Medulla oblongata (tissue), 1 donor: ENCODE data around the gene TMEM190.

Experiments used
- DNase-seq: peaks from one replicate; pipeline ENCODE4 v3.0.0-alpha.2; 2015; ENCODE audit errors: extremely low spot score

TMEM190 gene

DNA sequence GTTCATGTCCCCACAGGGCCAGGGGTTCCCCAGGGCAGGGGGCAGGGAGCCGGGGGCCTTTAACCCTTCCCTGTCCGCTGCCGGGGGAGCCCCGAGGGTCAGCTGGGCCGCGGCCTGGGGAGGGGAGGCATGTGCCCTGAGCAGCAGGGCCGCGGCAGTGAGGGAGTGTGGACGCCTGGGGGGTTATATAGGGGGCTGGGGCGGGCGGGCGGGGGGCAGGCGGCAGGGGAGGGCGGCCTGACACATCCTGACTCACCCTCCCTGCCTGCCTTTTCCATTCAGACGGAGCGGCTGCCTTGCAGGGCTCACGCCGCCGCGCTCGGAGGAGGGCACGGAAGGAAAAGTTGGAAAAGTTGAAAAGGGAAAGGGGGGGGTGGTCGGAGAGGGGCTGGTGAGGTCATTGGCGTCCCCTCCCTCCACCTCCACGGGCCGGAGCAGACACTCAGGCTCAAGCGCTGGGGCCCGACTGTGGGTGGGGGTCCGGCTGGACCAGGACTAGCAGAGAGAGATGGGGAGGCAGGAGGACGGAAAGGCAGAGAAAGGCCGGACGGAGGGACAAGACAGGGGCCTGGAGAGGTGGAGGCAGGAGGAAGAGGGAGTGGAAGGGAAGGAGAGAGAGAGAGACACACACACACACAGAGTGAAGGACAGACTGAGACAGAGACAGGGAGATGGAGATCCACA is 6.2 kb upstream of the TMEM190 start, which contains the start of gene IL11:
IL11 (minus strand) TSS at position 159 of the 684 bp plus-strand sequence; CDS start at position 6, 153 bp downstream.
- no peak for DNase-seq

DNA sequence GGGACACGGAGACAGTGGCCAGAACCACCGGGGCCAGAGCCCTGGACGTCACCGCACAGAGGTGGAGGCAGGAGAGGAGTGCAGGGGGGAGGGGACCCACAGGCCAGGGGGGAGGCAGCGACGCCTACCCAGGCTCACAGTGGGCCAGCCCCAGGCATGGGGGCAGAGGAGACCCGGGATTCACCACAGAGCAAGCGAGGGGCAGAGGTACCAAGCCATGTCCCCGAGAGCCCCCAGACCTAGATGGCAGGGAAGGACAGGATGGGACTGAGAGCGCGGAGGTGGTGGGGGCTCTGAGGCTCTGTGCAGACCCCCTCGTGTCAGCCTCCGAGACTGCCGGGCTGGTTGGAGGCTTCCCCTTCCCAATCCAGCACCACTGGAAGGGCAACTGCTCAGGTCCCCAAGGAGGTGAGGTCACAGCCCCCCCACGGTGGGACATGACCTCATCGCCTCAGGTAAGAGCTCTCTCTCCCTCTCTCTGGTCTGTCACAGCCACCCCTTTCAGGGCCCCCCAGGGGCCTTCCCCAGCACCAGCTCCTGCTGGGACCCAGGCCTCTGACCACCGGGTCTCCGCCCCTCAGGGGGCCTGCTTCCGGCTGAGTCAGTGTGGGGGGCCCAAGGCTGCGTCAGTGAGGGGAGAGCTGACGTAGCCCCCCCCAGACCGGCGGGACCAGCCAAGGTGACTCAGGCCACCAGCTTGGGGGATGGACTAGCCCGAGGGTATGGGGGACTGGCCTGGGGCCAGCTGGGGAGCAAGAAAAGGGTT is 4.1 kb upstream of the TMEM190 start:
- no peak for DNase-seq

DNA sequence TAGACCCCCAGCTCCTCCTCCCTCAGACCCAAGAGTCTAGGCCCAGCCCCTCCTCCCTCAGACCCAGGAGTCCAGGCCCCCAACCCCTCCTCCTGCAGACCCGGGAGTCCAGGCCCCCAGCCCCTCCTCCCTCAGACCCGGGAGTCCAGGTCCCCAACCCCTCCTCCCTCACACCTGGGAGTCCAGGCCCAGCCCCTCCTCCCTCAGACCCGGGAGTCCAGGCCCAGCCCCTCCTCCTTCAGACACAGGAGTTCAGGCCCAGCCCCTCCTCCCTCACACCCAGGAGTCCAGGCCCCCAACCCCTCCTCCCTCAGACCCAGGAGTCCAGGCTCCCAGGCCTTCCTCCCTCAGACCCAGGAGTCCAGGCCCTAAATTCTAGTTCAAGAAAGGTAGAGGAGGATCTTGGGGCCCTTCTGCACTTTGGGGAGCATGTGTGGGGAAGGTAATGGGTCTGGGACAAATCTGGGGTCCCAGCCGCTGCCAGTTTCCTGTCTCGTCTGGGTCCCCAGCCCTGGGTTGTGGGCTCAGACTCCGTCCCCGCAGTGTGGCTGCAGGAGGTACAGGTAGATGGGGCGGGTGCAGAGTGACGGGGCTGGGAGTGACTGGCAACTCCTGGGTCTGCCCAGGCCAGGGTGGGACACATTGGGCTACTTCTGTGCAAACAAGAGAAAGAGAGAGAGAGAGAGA is 3.2 kb upstream of the TMEM190 start:
- DNase-seq = no peak

DNA sequence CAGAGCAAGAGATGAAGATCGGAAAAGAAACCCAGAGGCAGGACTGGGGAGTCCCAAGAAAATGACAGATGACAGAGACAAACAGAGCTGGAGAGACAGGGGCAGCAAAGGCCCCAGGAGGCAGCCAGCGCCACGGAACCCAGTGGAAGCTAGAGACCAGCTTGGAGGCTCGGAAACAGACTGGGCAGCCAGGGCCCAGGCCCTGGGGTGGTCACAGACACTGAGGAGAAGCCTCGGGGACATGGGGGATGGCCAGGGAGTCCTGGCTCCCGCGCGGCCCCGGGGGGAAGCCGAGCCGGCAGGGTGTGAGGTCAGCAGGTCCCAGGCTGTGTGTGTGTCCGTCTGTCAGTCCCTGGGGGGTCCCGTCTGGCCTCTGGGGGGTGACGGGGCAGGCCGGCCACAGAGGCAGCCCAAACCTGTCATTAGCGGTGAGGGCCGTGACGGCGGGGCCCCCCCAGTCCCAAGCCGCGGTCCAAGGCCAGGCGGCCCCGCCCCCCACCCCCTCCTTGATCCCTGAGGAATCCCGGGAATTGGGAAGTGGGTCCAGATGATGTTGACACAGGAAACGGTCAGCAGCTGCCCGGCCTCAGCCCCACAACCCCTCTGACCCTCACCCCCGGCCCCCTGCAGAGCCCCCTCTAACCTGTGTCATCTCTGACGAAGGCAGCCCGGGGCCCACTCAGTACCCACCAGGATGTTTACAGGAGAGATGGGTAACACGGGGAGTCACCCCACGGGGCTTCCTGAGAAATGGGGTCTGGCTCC is 2.5 kb upstream of the TMEM190 start:
- no peak for DNase-seq

DNA sequence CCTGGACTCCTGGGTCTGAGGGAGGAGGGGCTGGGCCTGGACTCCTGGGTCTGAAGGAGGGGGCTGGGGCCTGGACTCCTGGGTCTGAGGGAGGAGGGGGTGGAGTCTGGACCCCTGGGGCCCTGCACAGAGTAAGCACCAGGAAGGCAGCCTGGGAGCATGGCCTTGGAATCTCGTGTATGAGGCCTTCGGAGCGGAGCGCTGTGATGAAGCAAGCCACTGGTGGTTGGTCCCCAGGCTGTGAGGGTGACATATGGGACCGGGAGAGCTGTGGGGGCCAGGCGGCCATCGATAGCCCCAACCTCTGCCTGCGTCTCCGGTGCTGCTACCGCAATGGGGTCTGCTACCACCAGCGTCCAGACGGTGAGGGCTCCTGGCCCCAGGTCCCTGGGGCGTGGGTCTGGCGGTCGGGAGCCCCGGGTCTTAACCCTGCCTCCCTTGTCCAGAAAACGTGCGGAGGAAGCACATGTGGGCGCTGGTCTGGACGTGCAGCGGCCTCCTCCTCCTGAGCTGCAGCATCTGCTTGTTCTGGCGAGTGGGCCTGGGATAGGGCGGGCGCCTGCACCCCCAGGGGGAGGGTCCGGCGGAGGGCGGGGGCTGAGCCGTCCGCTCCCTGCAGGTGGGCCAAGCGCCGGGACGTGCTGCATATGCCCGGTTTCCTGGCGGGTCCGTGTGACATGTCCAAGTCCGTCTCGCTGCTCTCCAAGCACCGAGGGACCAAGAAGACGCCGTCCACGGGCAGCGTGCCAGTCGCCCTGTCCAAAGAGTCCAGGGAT is 918 bp downstream of the TMEM190 start:
- no peak for DNase-seq

DNA sequence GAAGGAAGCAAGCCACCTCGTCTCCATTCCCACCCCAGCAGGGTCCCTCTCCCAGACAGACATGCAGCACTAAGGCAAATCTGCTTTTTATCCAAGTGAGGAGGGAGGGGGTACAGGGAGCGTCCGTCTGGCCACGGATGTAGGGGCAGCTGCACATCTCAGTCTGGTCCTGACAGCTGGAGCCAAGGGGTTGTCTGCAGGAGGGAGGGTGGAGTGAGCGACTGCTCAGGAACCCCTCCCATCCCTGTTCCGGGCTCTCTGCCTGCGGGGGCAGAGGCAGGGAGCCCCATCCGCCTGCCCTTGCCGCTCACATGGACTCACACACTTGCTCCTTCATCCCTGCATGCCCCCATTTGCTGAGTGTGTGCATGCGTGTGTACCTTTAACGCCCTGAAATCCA is 2.5 kb downstream of the TMEM190 start:
- DNase-seq = no peak

DNA sequence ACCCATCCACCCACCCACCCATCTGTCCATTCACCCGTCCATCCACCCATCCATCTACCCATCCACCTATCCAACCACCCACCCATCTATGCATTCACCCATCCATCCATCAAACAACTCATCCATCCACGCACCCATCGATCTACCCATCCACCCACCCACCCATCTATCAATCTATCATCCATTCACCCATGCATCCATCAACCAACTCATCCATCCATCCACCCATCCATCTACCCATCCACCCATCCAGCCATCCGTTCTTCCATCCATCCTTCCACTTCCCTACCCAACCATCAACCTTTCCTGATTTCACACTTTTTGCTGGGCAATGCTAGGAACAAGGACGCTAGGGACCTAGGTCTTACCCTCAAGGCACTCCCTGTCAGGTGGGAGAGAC is 5.4 kb downstream of the TMEM190 start:
- no peak for DNase-seq

DNA sequence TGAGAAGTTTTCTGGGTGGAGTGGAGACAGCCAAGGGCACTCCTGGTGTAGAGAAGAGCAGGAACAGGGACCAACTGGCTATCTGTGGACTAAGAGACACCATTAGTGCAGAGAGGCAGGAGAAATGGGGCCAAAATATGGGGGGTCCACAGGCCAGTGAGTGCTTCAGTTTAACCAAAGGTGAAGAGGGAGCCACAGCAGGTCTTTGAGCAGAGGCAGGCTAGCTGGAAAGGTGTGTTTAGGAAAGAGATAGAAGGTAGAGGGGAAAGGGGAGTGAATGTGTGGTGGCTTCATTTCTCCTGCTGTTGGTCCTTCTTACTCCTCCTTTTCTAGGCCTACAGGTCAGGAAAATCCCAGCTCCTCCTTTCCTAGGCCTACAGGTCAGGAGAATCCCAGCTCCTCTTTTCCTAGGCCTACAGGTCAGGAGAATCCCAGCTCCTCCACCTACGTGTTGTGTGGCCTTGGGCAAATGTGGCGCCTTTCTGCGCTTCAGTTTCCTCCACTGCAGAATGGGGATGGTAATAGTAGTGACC is 6.0 kb downstream of the TMEM190 start:
- DNase-seq = no peak

DNA sequence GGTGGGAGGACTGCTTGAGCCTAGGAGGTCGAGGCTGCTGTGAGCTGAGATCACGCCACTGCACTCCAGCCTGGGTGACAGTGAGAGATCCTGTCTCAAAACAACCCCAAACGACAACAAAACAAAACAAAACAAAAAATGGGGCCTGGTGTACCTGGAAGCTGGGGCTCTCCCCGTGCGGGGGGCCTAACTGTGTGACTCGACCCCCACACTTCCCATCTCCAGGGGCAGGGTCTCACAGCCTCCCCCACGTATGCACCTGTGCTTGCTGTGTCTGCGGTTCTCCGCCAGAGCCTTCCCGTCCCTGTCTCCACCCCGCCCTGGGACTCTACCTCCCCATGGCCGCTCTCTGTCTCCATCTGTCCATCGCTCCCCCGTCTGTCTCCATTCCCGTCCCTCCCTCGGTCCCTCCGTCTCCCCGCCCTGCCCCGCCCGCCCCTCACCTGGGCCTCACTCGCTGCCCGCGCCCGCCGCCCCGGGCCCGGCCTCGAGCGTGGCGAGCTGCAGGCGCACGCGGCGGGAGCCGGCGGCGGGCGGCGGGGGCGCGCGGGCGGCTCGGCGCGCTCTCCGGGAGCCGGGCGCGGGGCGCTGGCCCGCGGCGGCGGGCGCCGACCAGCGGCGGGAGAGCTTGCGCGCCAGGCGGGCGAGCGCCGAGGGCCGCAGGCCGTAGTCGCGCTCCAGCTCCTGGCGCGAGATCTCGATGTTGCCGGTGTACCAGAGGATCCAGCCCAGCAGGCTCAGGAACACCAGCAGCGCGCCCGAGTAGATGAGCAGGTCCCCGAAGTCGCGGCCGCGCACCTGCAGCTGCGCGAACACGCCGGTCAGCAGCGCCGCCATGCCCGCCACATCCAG is 6.9 kb downstream of the TMEM190 start:
- peak; percentile 39 for DNase-seq

DNA sequence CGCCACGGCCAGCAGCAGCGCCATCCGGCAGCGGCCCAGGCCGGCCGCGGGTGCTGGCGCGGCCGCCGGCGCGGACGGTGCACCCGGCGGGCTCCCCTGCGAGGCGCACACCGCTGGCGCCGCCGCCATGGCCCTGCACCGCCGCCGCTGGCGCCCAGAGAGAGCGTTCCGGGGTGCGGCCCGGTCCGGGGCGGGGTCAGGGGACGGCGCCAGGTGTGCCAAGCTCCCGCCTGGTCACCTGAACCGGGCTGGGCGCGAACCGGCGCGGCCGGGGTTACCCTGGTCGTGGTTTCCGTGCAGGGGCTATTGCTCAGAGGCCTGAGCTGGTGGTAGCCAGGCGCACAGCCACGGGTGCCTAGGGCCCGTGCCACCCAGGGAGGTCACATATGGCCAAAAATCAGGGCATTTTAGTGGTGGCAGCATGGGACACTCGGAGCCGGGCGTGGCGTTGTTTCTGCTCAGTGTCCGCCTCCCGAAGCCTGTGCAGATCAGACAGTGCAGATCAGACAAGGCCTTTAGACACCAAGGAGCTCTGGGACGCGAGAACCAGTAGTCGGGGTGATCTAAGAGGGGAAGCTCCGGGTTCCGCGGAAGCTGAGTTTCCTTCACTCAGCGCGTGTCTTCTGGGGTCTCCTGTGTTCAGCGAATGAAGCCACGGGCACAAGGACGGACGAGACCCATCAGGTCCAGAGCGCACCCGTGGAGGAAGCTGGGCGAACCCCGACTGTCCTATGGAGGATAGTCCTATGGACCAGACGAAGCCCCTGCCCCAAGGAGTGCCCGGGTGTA is 7.7 kb downstream of the TMEM190 start, which contains the start of gene TMEM238:
TMEM238 (minus strand) TSS at position 162 of the 789 bp plus-strand sequence; CDS start at position 129, 33 bp downstream.
- DNase-seq = peak; percentile 19

DNA sequence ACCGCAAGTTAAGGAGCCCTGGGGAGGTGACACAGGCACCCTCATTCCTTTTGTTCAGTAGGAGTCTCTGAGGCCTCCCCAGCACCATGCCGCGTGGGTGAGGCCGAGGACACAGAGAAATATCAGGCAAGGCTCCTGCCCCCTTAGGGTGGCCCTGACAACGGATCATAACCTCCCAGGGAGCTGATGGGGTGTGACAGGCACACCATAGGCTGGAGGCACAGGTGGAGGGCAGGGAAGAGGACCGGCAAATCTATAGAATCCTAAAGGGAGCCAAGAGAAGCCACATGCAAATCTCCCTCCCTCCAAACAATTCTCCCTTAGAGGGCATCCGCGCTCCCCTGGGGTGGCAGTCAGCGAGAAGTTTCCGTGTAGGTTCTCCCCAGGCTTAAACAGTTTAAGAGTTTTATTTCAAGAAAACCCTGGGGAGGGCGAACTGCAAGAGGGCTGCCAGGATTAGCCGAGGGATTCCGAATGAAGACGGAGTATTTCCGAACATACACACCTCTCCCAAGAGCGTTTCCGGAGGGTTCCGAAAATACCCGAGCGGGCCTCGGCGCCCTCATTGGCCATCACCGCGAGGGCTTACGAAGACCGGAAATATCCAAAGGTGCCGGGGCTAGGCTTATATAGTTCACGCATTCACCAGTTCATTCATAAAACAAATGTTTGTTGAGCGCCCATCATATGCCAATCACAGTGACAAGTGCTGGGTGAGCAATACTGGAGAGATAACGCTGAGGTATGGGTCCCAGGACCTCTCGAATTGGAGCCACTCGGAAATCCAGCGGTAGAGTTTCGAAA is 8.5 kb downstream of the TMEM190 start:
- peak; percentile 98 for DNase-seq

DNA sequence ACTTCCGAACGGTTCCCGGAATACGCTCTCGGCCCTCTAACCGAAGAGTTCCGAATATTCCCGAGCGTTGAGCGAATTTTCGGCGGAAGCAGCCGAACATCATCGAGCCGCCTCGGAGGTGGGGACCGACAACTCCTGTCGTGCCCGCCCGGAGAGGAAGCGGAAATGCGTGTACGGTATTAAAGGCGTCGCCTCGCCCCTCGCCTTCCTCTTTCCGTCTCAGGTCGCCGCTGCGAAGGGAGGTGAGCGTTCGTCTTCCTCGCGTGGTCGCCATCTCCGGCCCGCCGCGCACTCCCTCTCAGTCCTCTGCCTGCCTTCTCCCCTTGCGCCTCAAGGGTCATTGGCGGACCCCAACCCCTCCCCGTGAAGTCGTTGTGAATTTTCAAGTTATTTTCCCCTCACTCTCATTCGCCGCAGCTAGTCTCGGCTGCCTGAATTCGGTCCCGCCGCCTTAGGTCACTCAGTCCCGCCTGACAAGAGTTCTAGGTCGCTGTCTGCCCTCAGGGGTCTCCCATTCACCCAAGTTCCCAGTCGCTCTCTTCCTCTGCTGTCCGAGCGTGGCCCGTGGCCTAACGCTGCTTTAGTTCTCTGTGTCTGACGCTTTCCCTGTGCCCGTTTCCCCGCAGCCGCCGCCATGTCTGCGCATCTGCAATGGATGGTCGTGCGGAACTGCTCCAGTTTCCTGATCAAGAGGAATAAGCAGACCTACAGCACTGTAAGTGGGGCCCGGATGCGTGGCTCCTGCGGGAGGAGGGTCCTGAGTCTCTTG is 9.3 kb downstream of the TMEM190 start, which contains the start of gene RPL28:
RPL28 (plus strand) TSS at position 209 of the 769 bp plus-strand sequence; CDS start at position 635, 426 bp downstream.
- peak; percentile 99 for DNase-seq

DNA sequence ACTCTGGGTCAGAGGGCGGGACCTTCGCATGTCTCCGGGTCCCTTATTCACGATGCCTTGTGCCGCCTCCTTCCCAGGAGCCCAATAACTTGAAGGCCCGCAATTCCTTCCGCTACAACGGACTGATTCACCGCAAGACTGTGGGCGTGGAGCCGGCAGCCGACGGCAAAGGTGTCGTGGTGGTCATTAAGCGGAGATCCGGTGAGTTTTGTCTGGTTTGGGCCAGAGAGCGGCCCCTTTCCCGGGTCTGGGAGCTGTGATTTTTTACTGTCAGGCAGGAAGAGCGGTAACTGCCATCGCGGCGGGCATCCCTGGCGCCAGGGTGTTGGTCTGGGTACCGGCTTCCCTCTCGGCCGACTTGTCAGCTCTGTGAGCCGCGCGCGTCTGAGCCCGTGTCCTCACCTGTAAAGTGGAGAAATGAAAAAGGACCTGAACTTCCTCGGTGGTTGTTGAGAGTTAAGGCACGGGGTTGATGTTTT is 9.9 kb downstream of the TMEM190 start:
- DNase-seq = no peak

DNA sequence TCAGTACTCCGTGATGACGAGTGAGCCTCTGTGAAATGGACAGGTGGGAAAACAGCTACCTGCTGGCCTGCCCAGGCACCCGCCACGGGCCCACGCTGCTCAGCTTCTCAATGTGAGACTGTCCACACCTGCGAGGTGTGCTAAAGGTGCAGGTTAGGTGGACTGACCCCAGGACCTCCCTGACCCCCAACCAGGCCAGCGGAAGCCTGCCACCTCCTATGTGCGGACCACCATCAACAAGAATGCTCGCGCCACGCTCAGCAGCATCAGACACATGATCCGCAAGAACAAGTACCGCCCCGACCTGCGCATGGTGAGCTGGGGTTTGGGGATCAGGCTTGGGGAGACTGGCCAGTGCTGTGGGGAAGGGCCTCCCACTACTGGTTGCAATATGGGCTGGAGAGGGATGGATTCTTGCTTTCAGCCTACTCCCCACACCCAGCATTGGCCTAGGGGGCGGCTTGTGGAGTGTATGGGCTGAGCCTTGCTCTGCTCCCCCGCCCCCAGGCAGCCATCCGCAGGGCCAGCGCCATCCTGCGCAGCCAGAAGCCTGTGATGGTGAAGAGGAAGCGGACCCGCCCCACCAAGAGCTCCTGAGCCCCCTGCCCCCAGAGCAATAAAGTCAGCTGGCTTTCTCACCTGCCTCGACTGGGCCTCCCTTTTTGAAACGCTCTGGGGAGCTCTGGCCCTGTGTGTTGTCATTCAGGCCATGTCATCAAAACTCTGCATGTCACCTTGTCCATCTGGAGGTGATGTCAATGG is 11.3 kb downstream of the TMEM190 start:
- DNase-seq = no peak

DNA sequence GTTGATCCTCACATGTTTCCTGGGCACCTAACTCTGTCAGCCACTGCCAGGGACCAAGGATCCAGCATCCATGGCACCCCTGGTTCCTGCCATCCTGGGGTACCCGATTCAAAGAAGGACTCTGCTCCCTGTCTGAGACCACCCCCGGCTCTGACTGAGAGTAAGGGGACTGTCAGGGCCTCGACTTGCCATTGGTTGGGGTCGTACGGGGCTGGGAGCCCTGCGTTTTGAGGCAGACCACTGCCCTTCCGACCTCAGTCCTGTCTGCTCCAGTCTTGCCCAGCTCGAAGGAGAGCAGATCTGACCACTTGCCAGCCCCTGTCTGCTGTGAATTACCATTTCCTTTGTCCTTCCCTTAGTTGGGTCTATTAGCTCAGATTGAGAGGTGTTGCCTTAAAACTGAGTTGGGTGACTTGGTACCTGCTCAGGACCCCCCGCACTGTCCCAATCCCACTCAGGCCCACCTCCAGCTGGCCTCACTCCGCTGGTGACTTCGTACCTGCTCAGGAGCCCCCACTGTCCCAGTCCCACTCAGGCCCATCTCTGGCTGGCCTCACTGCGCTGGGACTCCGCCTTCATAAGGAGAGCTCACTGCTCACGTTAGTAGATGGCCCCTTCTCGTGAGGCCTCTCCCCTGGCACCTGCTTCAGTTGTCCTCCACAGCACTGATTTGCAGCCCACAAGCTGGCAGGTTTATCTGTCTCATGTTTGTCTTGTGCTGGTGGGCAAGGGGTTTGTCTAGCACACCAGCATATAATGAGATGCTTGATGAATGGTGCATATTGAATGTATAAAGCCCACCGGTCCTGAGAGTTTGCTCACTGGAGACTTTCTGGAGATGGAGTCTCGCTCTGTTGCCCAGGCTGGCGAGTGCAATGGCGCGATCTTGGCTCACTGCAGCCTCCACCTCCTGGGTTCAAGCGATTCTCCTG is 13.0 kb downstream of the TMEM190 start:
- DNase-seq = no peak
